ENCODE results near the gene FRMPD1. TPM values are rescaled to one million over a fixed set of nuclear protein-coding genes. Genes with fewer than 3 reads are reported as not detected.
"Not testable (repeated sequence)": the region's sequence is repeated elsewhere in the genome, so short reads cannot be mapped to it uniquely, and the experiment has no call there.

FRMPD1 gene
- total RNA-seq, 2 donors from 2014 or later, result 0.31 to 0.82 TPM

DNA sequence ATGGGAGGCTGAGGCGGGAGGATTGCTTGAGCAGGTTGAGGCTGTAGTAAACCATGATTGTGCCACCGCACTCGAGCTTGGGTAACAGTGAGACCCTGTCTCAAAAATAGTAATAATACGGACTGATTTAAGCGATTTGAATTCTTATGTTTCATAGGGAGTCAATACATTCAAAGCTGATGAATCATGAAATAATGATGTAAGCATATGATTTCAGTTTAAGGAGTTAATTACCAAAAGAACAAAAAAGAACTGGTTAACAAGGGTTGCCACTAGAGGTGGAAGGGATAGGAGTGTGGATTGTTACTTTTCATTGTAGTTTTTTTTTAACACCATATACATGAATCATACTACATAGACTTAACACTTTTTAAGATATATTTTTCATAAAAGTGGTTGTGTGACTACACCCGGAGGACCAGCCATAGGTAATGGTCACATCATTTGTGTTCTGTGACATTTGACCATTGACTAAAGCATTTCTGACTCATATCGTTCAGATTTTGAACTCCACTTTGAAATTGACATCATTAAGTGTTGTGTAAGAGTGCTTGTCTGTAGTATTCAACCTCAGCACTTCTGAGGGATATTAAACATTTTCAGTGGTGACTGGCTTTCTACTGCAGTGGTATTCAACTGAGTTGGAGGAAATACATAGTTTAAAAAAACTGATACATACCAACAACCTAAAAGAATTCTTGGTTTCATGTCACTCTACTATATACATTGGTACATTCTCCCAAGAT is 109.8 kb downstream of the FRMPD1 start:
- Histone ChIP-seq H3K27me3 (no peaks in the 10 kb centered on the region), H3K4me3 (no peak overlapping the region), H3K9me3 (no peaks in the 10 kb centered on the region), H3K4me1 (no peaks in the 10 kb centered on the region), H3K27ac (no peak overlapping the region), H3K36me3 (peaks cover 5% of the 10 kb centered on the region)
- TF ChIP-seq CTCF (IDR thresholded peaks at IDR 0.05), result no peak
- DNase-seq (ENCODE audit: low spot score), result no peak

GRCh38 chr9:37761511-37761910 is 110.8 kb downstream of the FRMPD1 start:
- H3K4me3 ChIP-seq, result no peak overlapping the region
- no peak for DNase-seq (ENCODE audit: low spot score)
- TF ChIP-seq CTCF (IDR thresholded peaks at IDR 0.05), result no peak
- no peaks in the 10 kb centered on the region for H3K27me3 ChIP-seq
- H3K4me1 ChIP-seq, result no peaks in the 10 kb centered on the region
- H3K36me3 ChIP-seq, result peaks cover 5% of the 10 kb centered on the region
- H3K27ac ChIP-seq, result no peak overlapping the region
- H3K9me3 ChIP-seq, result no peaks in the 10 kb centered on the region

DNA sequence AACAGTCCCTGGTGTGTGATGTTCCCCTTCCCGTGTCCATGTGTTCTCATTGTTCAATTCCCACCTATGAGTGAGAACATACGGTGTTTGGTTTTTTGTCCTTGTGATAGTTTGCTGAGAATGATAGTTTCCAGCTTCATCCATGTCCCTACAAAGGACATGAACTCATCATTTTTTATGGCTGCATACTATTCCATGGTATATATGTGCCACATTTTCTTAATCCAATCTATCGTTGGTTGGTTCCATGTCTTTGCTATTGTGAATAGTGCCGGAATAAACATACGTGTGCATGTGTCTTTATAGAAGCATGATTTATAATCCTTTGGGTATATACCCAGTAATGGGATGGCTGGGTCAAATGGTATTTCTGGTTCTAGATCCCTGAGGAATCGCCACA is 114.5 kb downstream of the FRMPD1 start:
- H3K27ac ChIP-seq; H3K4me3 ChIP-seq; H3K4me1 ChIP-seq; H3K27me3 ChIP-seq; H3K9me3 ChIP-seq; DNase-seq (ENCODE audit: low spot score): not testable (repeated sequence)
- peaks cover 11% of the 10 kb centered on the region for H3K36me3 ChIP-seq

DNA sequence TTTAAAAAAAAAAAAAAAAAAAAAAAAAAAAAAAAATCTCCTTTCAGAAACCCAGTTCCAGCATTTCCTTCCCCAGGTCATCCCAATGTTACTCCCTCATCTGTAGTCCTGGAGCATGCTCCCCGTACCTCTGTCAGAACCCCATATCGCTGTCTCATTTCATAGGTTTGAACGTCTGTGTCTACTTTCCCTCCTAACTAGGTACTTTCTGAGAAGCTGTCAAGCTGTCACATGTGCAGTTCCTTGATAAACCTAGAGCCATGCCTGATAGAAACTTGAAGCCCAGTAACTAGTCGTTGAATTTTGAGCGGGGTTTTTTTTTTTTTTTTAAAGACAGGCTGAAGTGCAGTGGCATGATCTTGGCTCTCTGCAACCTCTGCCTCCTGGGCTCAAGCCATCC is 118.6 kb downstream of the FRMPD1 start:
- no peak for TF ChIP-seq CTCF (IDR thresholded peaks at IDR 0.05)
- Histone ChIP-seq H3K27me3 (no peaks in the 10 kb centered on the region), H3K4me1 (no peaks in the 10 kb centered on the region), H3K9me3 (no peaks in the 10 kb centered on the region), H3K27ac (no peak overlapping the region), H3K4me3 (no peak overlapping the region), H3K36me3 (peaks cover 41% of the 10 kb centered on the region)
- no peak for DNase-seq (ENCODE audit: low spot score)

- no peak overlapping the region for H3K4me3 ChIP-seq
- DNase-seq (ENCODE audit: low spot score), result no peak
- H3K4me1 ChIP-seq, result no peaks in the 10 kb centered on the region
- no peak for TF ChIP-seq CTCF (IDR thresholded peaks at IDR 0.05)
- no peaks in the 10 kb centered on the region for H3K9me3 ChIP-seq
- H3K27me3 ChIP-seq, result no peaks in the 10 kb centered on the region
- H3K36me3 ChIP-seq, result peaks cover 41% of the 10 kb centered on the region
- no peak overlapping the region for H3K27ac ChIP-seq
Measured at GRCh38 chr9:37769995-37770394, 119.2 kb downstream of the FRMPD1 start.

- Histone ChIP-seq H3K4me3 (no peak overlapping the region), H3K9me3 (no peaks in the 10 kb centered on the region), H3K27ac (no peak overlapping the region), H3K4me1 (no peaks in the 10 kb centered on the region), H3K27me3 (no peaks in the 10 kb centered on the region), H3K36me3 (peaks cover 73% of the 10 kb centered on the region)
- no peak for DNase-seq (ENCODE audit: low spot score)
- TF ChIP-seq CTCF (IDR thresholded peaks at IDR 0.05), result no peak
Measured at GRCh38 chr9:37775216-37775919, 124.6 kb downstream of the FRMPD1 start.
